Testis (tissue), 3 donors: ENCODE results near the gene ZNF14. TPM values are rescaled to one million over a fixed set of nuclear protein-coding genes. Genes with fewer than 3 reads are reported as not detected.
"Not testable (repeated sequence)": the region's sequence is repeated elsewhere in the genome, so short reads cannot be mapped to it uniquely, and the experiment has no call there.

Source experiments
- DNase-seq: peaks from one replicate; pipeline ENCODE4 v3.0.0-alpha.2; 2019
- H3K27ac ChIP-seq, 2 donors: fragments of 200-600 bp; sonication (generic); one replicate each; pipeline ENCODE4 v1.5.1; 2019
- H3K27me3 ChIP-seq: fragments of 200-600 bp; sonication (generic); one replicate; pipeline ENCODE4 v1.5.1; 2019
- H3K36me3 ChIP-seq: fragments of 200-600 bp; sonication (generic); one replicate; pipeline ENCODE4 v1.5.1; 2017; ENCODE audit warnings: low read depth; ENCODE audit errors: missing control alignments
- H3K4me1 ChIP-seq: fragments of 200-600 bp; sonication (generic); one replicate; pipeline ENCODE4 v1.5.1; 2019
- H3K4me3 ChIP-seq, 2 donors: fragments of 200-600 bp; sonication (generic); one replicate each; pipeline ENCODE4 v1.5.1; 2017 to 2019
- H3K9me3 ChIP-seq: fragments of 200-600 bp; sonication (generic); one replicate; pipeline ENCODE4 v1.5.1; 2017
- CTCF ChIP-seq, 3 experiments: fragments of 450-650 bp in 2 of 3; fragments of 200-600 bp in 1 of 3; sonication (generic) in 1 of 3; IDR thresholded peaks; one replicate each; pipeline ENCODE4 v1.5.1; 2016 to 2019; ENCODE audit warnings: antibody characterized with exemption in 3 of 3, mild to moderate bottlenecking in 2 of 3, moderate library complexity in 1 of 3
- POLR2A ChIP-seq: fragments of 450-650 bp; IDR thresholded peaks from one replicate; pipeline ENCODE4 v1.6.1; 2017; ENCODE audit warnings: antibody characterized with exemption, mild to moderate bottlenecking, moderate library complexity
- WGBS, 2 donors: methylation state at CpG; one replicate each; pipeline ENCODE4 v1.1.5; 2018; 5-methylcytosine and 5-hydroxymethylcytosine counted together
- intact Hi-C: fragments of 100-400 bp; cut with DNase I; formaldehyde crosslinking; loops from one replicate; pipeline ENCODE4 v1.15.1; 2023; ENCODE audit warnings: low total_unique reads
- polyA plus RNA-seq: library from polyadenylated mRNA; stranded (reverse); fragments of 350-450 nt; fragmentation: Illumina TruSeq; extraction: RNeasy Lipid Tissue Mini Kit (QIAGEN cat#74804); gene quantifications from one replicate; pipeline ENCODE4 v1.2.3, GENCODE V29; 2014; ENCODE audit warnings: low read depth, low replicate concordance; ENCODE audit not compliant: insufficient read depth
- total RNA-seq, 2 donors: library from RNA; depleted of rRNA; stranded (reverse); fragments of >200 nt; gene quantifications; one replicate each; pipeline ENCODE4 v1.2.3, GENCODE V29; 2016

Gene ZNF14
- total and polyA plus RNA-seq, 3 donors from 2014 or later, result 3.0 to 12.1 (median 10.7) TPM

- DNase-seq, result peak; percentile 99
- TF ChIP-seq POLR2A, result no peak
- TF ChIP-seq CTCF (IDR thresholded peaks at IDR 0.05), result peak in 1 of 3 experiments; percentile 29
- no peaks in the 10 kb centered on the region for H3K9me3 ChIP-seq
- peaks cover 11% of the 10 kb centered on the region for H3K4me1 ChIP-seq
- H3K27me3 ChIP-seq, result no peaks in the 10 kb centered on the region
- H3K36me3 ChIP-seq, result no peaks in the 10 kb centered on the region
- peak overlapping the region; percentile 56 to 85 for H3K4me3 ChIP-seq
- H3K27ac ChIP-seq, result peak overlapping the region; percentile 19 to 74
- intact Hi-C loops, result no loop called here
- 0% methylated on average over 14 to 36 of the region's 36 CpGs for WGBS, 2 donors
These were observed 43.5 kb upstream of the ZNF14 start for GRCh38 chr19:19776206-19777008.

GRCh38 chr19:19775891-19776205 is 42.9 kb upstream of the ZNF14 start:
- H3K9me3 ChIP-seq, result no peaks in the 10 kb centered on the region

GRCh38 chr19:19774354-19775033 is 41.6 kb upstream of the ZNF14 start:
- Histone ChIP-seq H3K9me3 (no peaks in the 10 kb centered on the region), H3K27me3 (no peaks in the 10 kb centered on the region), H3K4me3 (no peak overlapping the region), H3K36me3 (no peaks in the 10 kb centered on the region), H3K27ac (no peak overlapping the region), H3K4me1 (peaks cover 11% of the 10 kb centered on the region)
- TF ChIP-seq POLR2A, result no peak
- no peak for TF ChIP-seq CTCF (IDR thresholded peaks at IDR 0.05)
- DNase-seq, result no peak
- 68 to 82% methylated on average over 14 of the region's 14 CpGs for WGBS, 2 donors
- intact Hi-C loops, result no loop called here

More at GRCh38 chr19:19775891-19776205, 42.9 kb upstream of the ZNF14 start:
- peak overlapping the region; percentile 56 to 85 for H3K4me3 ChIP-seq
- WGBS, 2 donors, result 0 to 1% methylated on average over 11 of the region's 11 CpGs
- intact Hi-C loops, result no loop called here
- no peaks in the 10 kb centered on the region for H3K36me3 ChIP-seq
- no peaks in the 10 kb centered on the region for H3K27me3 ChIP-seq
- DNase-seq, result no peak
- peaks cover 11% of the 10 kb centered on the region for H3K4me1 ChIP-seq
- peak overlapping the region; percentile 10 to 74 for H3K27ac ChIP-seq
- no peak for TF ChIP-seq CTCF (IDR thresholded peaks at IDR 0.05)
- no peak for TF ChIP-seq POLR2A

GRCh38 chr19:19771963-19772362 is 39.1 kb upstream of the ZNF14 start:
- H3K27me3 ChIP-seq, DNase-seq, H3K4me1 ChIP-seq, H3K4me3 ChIP-seq, H3K27ac ChIP-seq, intact Hi-C loops, H3K9me3 ChIP-seq, H3K36me3 ChIP-seq: not testable (repeated sequence)
- WGBS, 2 donors, result 79 to 82% methylated on average over 9 to 10 of the region's 10 CpGs

- H3K4me3 ChIP-seq, result peak overlapping the region in 1 of 2 donors; percentile 23
- intact Hi-C loops, DNase-seq, H3K4me1 ChIP-seq, H3K9me3 ChIP-seq, H3K36me3 ChIP-seq, H3K27ac ChIP-seq, H3K27me3 ChIP-seq: not testable (repeated sequence)
- 46 to 85% methylated on average over 19 to 24 of the region's 28 CpGs for WGBS, 2 donors
These were observed 37.1 kb upstream of the ZNF14 start for GRCh38 chr19:19769971-19770370.
